ENCODE results near the gene APOA5.

APOA5 gene

GRCh38 chr11:116790167-116791001 is 1.3 kb downstream of the APOA5 start:
- no peaks in the 10 kb centered on the region for H3K36me3 ChIP-seq (ENCODE audit: control insufficient read depth, insufficient read depth, low read length)
- no peaks in the 10 kb centered on the region for H3K27me3 ChIP-seq (ENCODE audit: control insufficient read depth, insufficient read depth, low read length)
- peaks cover 38% of the 10 kb centered on the region for H3K4me1 ChIP-seq (ENCODE audit: control insufficient read depth, insufficient read depth, low read length)
- no peaks in the 10 kb centered on the region for H3K9me3 ChIP-seq (ENCODE audit: control insufficient read depth, low read length)
- H3K9ac ChIP-seq (ENCODE audit: low read length): no peak overlapping the region
- no peak overlapping the region for H3K4me3 ChIP-seq (ENCODE audit: low read length)

GRCh38 chr11:116788975-116789374 is 2.7 kb downstream of the APOA5 start:
- no peaks in the 10 kb centered on the region for H3K27me3 ChIP-seq (ENCODE audit: control insufficient read depth, insufficient read depth, low read length)
- no peaks in the 10 kb centered on the region for H3K36me3 ChIP-seq (ENCODE audit: control insufficient read depth, insufficient read depth, low read length)
- H3K9ac ChIP-seq (ENCODE audit: low read length): peak overlapping the region; percentile 92
- no peaks in the 10 kb centered on the region for H3K9me3 ChIP-seq (ENCODE audit: control insufficient read depth, low read length)
- H3K4me3 ChIP-seq (ENCODE audit: low read length): peak overlapping the region; percentile 88
- peaks cover 38% of the 10 kb centered on the region for H3K4me1 ChIP-seq (ENCODE audit: control insufficient read depth, insufficient read depth, low read length)

GRCh38 chr11:116788534-116788933 is 3.1 kb downstream of the APOA5 start:
- peak overlapping the region; percentile 88 for H3K4me3 ChIP-seq (ENCODE audit: low read length)
- peaks cover 38% of the 10 kb centered on the region for H3K4me1 ChIP-seq (ENCODE audit: control insufficient read depth, insufficient read depth, low read length)

GRCh38 chr11:116787786-116788486 is 3.7 kb downstream of the APOA5 start, which contains the start of gene ZPR1:
TSS of gene ZPR1 (minus strand) at chr11:116788023. CDS start at chr11:116787990, 33 bp downstream.
- Histone ChIP-seq H3K4me3 (ENCODE audit: low read length) (peak within 1 kb of the TSS; percentile 88), H3K9me3 (ENCODE audit: control insufficient read depth, low read length) (no peaks in the 10 kb centered on the region), H3K9ac (ENCODE audit: low read length) (peak within 1 kb of the TSS; percentile 92), H3K4me1 (ENCODE audit: control insufficient read depth, insufficient read depth, low read length) (peaks cover 38% of the 10 kb centered on the region), H3K36me3 (ENCODE audit: control insufficient read depth, insufficient read depth, low read length) (peaks cover 6% of the 10 kb centered on the region), H3K27me3 (ENCODE audit: control insufficient read depth, insufficient read depth, low read length) (no peaks in the 10 kb centered on the region)

More at GRCh38 chr11:116788534-116788933, 3.1 kb downstream of the APOA5 start:
- no peaks in the 10 kb centered on the region for H3K9me3 ChIP-seq (ENCODE audit: control insufficient read depth, low read length)
- no peaks in the 10 kb centered on the region for H3K36me3 ChIP-seq (ENCODE audit: control insufficient read depth, insufficient read depth, low read length)
- peak overlapping the region; percentile 92 for H3K9ac ChIP-seq (ENCODE audit: low read length)
- H3K27me3 ChIP-seq (ENCODE audit: control insufficient read depth, insufficient read depth, low read length): no peaks in the 10 kb centered on the region

- H3K9ac ChIP-seq (ENCODE audit: low read length): peak overlapping the region; percentile 92
- H3K9me3 ChIP-seq (ENCODE audit: control insufficient read depth, low read length): no peaks in the 10 kb centered on the region
- no peaks in the 10 kb centered on the region for H3K27me3 ChIP-seq (ENCODE audit: control insufficient read depth, insufficient read depth, low read length)
- H3K4me1 ChIP-seq (ENCODE audit: control insufficient read depth, insufficient read depth, low read length): peaks cover 35% of the 10 kb centered on the region
- H3K4me3 ChIP-seq (ENCODE audit: low read length): peak overlapping the region; percentile 88
- H3K36me3 ChIP-seq (ENCODE audit: control insufficient read depth, insufficient read depth, low read length): peaks cover 7% of the 10 kb centered on the region
These were observed 4.3 kb downstream of the APOA5 start for GRCh38 chr11:116787436-116787785.

GRCh38 chr11:116786966-116787365 is 4.7 kb downstream of the APOA5 start:
- Histone ChIP-seq H3K4me3 (ENCODE audit: low read length) (peak overlapping the region; percentile 88), H3K27me3 (ENCODE audit: control insufficient read depth, insufficient read depth, low read length) (no peaks in the 10 kb centered on the region), H3K4me1 (ENCODE audit: control insufficient read depth, insufficient read depth, low read length) (peaks cover 30% of the 10 kb centered on the region), H3K36me3 (ENCODE audit: control insufficient read depth, insufficient read depth, low read length) (peaks cover 10% of the 10 kb centered on the region), H3K9me3 (ENCODE audit: control insufficient read depth, low read length) (no peaks in the 10 kb centered on the region), H3K9ac (ENCODE audit: low read length) (peak overlapping the region; percentile 92)

- no peaks in the 10 kb centered on the region for H3K9me3 ChIP-seq (ENCODE audit: control insufficient read depth, low read length)
- no peak overlapping the region for H3K9ac ChIP-seq (ENCODE audit: low read length)
- H3K4me1 ChIP-seq (ENCODE audit: control insufficient read depth, insufficient read depth, low read length): peaks cover 24% of the 10 kb centered on the region
- H3K27me3 ChIP-seq (ENCODE audit: control insufficient read depth, insufficient read depth, low read length): no peaks in the 10 kb centered on the region
- H3K36me3 ChIP-seq (ENCODE audit: control insufficient read depth, insufficient read depth, low read length): peaks cover 11% of the 10 kb centered on the region
- H3K4me3 ChIP-seq (ENCODE audit: low read length): no peak overlapping the region
These were observed 5.4 kb downstream of the APOA5 start for GRCh38 chr11:116786326-116786725.

- no peaks in the 10 kb centered on the region for H3K9me3 ChIP-seq (ENCODE audit: control insufficient read depth, low read length)
- H3K36me3 ChIP-seq (ENCODE audit: control insufficient read depth, insufficient read depth, low read length): peaks cover 24% of the 10 kb centered on the region
- no peaks in the 10 kb centered on the region for H3K27me3 ChIP-seq (ENCODE audit: control insufficient read depth, insufficient read depth, low read length)
- H3K9ac ChIP-seq (ENCODE audit: low read length): no peak overlapping the region
- H3K4me3 ChIP-seq (ENCODE audit: low read length): no peak overlapping the region
- H3K4me1 ChIP-seq (ENCODE audit: control insufficient read depth, insufficient read depth, low read length): peaks cover 10% of the 10 kb centered on the region
These were observed 9.0 kb downstream of the APOA5 start for GRCh38 chr11:116782728-116783127.

- no peaks in the 10 kb centered on the region for H3K27me3 ChIP-seq (ENCODE audit: control insufficient read depth, insufficient read depth, low read length)
- H3K4me3 ChIP-seq (ENCODE audit: low read length): no peak overlapping the region
- H3K36me3 ChIP-seq (ENCODE audit: control insufficient read depth, insufficient read depth, low read length): peaks cover 33% of the 10 kb centered on the region
- H3K9ac ChIP-seq (ENCODE audit: low read length): no peak overlapping the region
- no peaks in the 10 kb centered on the region for H3K9me3 ChIP-seq (ENCODE audit: control insufficient read depth, low read length)
- H3K4me1 ChIP-seq (ENCODE audit: control insufficient read depth, insufficient read depth, low read length): no peaks in the 10 kb centered on the region
These were observed 13.1 kb downstream of the APOA5 start for GRCh38 chr11:116778556-116778955.

- H3K9ac ChIP-seq (ENCODE audit: low read length): no peak overlapping the region
- H3K4me1 ChIP-seq (ENCODE audit: control insufficient read depth, insufficient read depth, low read length): no peaks in the 10 kb centered on the region
- H3K9me3 ChIP-seq (ENCODE audit: control insufficient read depth, low read length): no peaks in the 10 kb centered on the region
- no peaks in the 10 kb centered on the region for H3K27me3 ChIP-seq (ENCODE audit: control insufficient read depth, insufficient read depth, low read length)
- H3K36me3 ChIP-seq (ENCODE audit: control insufficient read depth, insufficient read depth, low read length): peaks cover 24% of the 10 kb centered on the region
- no peak overlapping the region for H3K4me3 ChIP-seq (ENCODE audit: low read length)
These were observed 14.6 kb downstream of the APOA5 start for GRCh38 chr11:116777056-116777455.

- H3K4me1 ChIP-seq (ENCODE audit: control insufficient read depth, insufficient read depth, low read length): peaks cover 5% of the 10 kb centered on the region
These were observed 15.1 kb downstream of the APOA5 start for GRCh38 chr11:116776522-116776984.

GRCh38 chr11:116775975-116776374 is 15.7 kb downstream of the APOA5 start:
- H3K36me3 ChIP-seq (ENCODE audit: control insufficient read depth, insufficient read depth, low read length): peaks cover 22% of the 10 kb centered on the region
- no peak overlapping the region for H3K4me3 ChIP-seq (ENCODE audit: low read length)
- H3K9me3 ChIP-seq (ENCODE audit: control insufficient read depth, low read length): no peaks in the 10 kb centered on the region
- H3K4me1 ChIP-seq (ENCODE audit: control insufficient read depth, insufficient read depth, low read length): peaks cover 9% of the 10 kb centered on the region
- H3K27me3 ChIP-seq (ENCODE audit: control insufficient read depth, insufficient read depth, low read length): no peaks in the 10 kb centered on the region
- H3K9ac ChIP-seq (ENCODE audit: low read length): no peak overlapping the region

More at GRCh38 chr11:116776522-116776984, 15.1 kb downstream of the APOA5 start:
- peaks cover 22% of the 10 kb centered on the region for H3K36me3 ChIP-seq (ENCODE audit: control insufficient read depth, insufficient read depth, low read length)
- no peak overlapping the region for H3K9ac ChIP-seq (ENCODE audit: low read length)
- H3K9me3 ChIP-seq (ENCODE audit: control insufficient read depth, low read length): no peaks in the 10 kb centered on the region
- H3K4me3 ChIP-seq (ENCODE audit: low read length): no peak overlapping the region
- no peaks in the 10 kb centered on the region for H3K27me3 ChIP-seq (ENCODE audit: control insufficient read depth, insufficient read depth, low read length)
